Erythroblast (primary cell): ENCODE data around the gene DPP10.

Source experiments
- GATA1 ChIP-seq: IDR thresholded peaks from 2 replicates; pipeline ENCODE4 v1.6.1; 2011; ENCODE audit warnings: low read depth, mild to moderate bottlenecking, control low read depth, low read length, moderate library complexity
- POLR2A ChIP-seq: IDR thresholded peaks from 2 replicates; pipeline ENCODE4 v1.6.1; 2011; ENCODE audit warnings: mild to moderate bottlenecking, low read length

DNA sequence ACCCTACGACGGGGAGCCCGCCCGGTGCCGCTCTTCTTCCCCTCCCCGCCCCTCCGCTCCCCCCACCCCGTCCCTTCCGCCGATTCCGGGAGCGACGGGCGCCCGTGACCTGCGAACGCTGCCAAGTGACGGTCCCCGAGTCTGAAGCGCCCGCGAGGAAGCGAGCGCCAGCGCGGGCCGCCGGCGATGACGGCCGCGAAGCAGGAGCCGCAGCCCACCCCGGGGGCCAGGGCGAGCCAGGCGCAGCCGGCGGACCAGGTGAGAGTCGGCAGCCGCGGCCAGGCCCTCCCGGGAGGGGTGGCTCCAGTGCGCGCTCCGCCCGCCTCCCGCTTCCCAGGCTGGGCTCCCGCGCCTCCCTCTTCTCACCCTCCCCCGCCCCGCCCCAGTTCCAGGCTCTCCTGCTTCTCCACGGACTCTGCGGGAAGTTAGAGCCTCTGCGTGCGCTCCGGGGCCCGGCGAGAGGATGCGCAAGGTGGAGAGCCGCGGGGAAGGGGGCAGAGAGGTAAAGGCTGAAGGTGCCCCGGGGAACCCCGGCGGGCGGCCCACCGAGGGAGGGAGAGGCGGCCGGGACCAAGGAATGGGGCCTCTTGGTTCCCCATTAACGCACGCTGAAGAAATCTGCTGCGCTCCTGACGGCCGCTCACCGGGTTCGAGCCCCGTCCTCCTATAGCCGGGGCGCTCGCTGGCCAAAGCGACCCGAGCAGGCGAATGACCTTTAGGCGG, 719.5 kb downstream of the DPP10 start:
- no peak for TF ChIP-seq POLR2A
- no peak for TF ChIP-seq GATA1
